Stomach (tissue), 4 donors: ENCODE results near the gene AGT.

ENCODE experiments used
- CTCF ChIP-seq, 7 experiments: fragments of 450-650 bp in 4 of 7; fragments of 200-600 bp in 3 of 7; sonication (generic) in 3 of 7; IDR thresholded peaks; one replicate each; pipeline ENCODE4 v1.5.1; 2016 to 2019; ENCODE audit warnings: antibody characterized with exemption in 7 of 7, control low read depth in 2 of 7, mild to moderate bottlenecking in 1 of 7
- EP300 ChIP-seq: sonication (generic); formaldehyde crosslinking; IDR thresholded peaks from one replicate; pipeline ENCODE4 v1.6.1; 2017; ENCODE audit warnings: antibody characterized with exemption
- POLR2A ChIP-seq, 4 donors: fragments of 450-650 bp; IDR thresholded peaks; one replicate each; pipeline ENCODE4 v1.6.1; 2016; ENCODE audit warnings: antibody characterized with exemption in 4 of 4, control low read depth in 2 of 4, mild to moderate bottlenecking in 1 of 4, moderate library complexity in 1 of 4

- TF ChIP-seq CTCF (IDR thresholded peaks at IDR 0.05) (no peak), POLR2A (IDR thresholded peaks at IDR 0.05) (no peak), EP300 (no peak)
Observed at GRCh38 chr1:230750986-230751625, 37.2 kb upstream of the AGT start.
